ENCODE results near the gene ZMYM3.

The ZMYM3 gene

GRCh38 chrX:71225676-71226075 lies 28.3 kb downstream of the ZMYM3 start:
- ATAC-seq = no peak; the same call in 2 of the 3 replicates
- TF ChIP-seq ESRRG (CRISPR knock-in tag; IDR thresholded peaks at IDR 0.05) = no peak
- no peak for TF ChIP-seq TSHZ2 (CRISPR knock-in tag; IDR thresholded peaks at IDR 0.05)
- TF ChIP-seq OSR1 (CRISPR knock-in tag; IDR thresholded peaks at IDR 0.05) = no peak
- no peak for TF ChIP-seq SNAI2 (CRISPR knock-in tag; IDR thresholded peaks at IDR 0.05)
- no peak for TF ChIP-seq ZNF70 (CRISPR knock-in tag; IDR thresholded peaks at IDR 0.05)
- TF ChIP-seq BACH2 (CRISPR knock-in tag; IDR thresholded peaks at IDR 0.05; ENCODE audit: borderline replicate concordance) = no peak
- no peak for TF ChIP-seq ZNF8 (CRISPR knock-in tag; IDR thresholded peaks at IDR 0.05)
- TF ChIP-seq PATZ1 (CRISPR knock-in tag; IDR thresholded peaks at IDR 0.05; ENCODE audit: borderline replicate concordance) = no peak
- no peak for TF ChIP-seq ISL1 (CRISPR knock-in tag; IDR thresholded peaks at IDR 0.05)
- TF ChIP-seq POU6F1 (CRISPR knock-in tag; IDR thresholded peaks at IDR 0.05; ENCODE audit: borderline replicate concordance, low read depth) = no peak
- no peak for TF ChIP-seq CSDC2 (CRISPR knock-in tag; IDR thresholded peaks at IDR 0.05)
- no peak for TF ChIP-seq ZNF565 (CRISPR knock-in tag; conservative IDR thresholded peaks at IDR 0.05; ENCODE audit: low read depth)
- no peak for TF ChIP-seq ARNTL (CRISPR knock-in tag; IDR thresholded peaks at IDR 0.05; ENCODE audit: borderline replicate concordance, low read depth)
- TF ChIP-seq TOX (CRISPR knock-in tag; IDR thresholded peaks at IDR 0.05; ENCODE audit: borderline replicate concordance) = no peak
- no peak for TF ChIP-seq RARB (CRISPR knock-in tag; IDR thresholded peaks at IDR 0.05)
- TF ChIP-seq TCF4 (CRISPR knock-in tag; IDR thresholded peaks at IDR 0.05; ENCODE audit: borderline replicate concordance) = no peak
- no peak for TF ChIP-seq CREB5 (CRISPR knock-in tag; IDR thresholded peaks at IDR 0.05; ENCODE audit: low read depth)

GRCh38 chrX:71225009-71225408 lies 28.9 kb downstream of the ZMYM3 start:
- no peak for TF ChIP-seq POU6F1 (CRISPR knock-in tag; IDR thresholded peaks at IDR 0.05; ENCODE audit: borderline replicate concordance, low read depth)
- ATAC-seq = no peak

- TF ChIP-seq ZFP3 (CRISPR knock-in tag; IDR thresholded peaks at IDR 0.05) = no peak
- TF ChIP-seq CSRNP3 (CRISPR knock-in tag; IDR thresholded peaks at IDR 0.05) = no peak
- no peak for TF ChIP-seq TCF4 (CRISPR knock-in tag; IDR thresholded peaks at IDR 0.05; ENCODE audit: borderline replicate concordance)
- no peak for TF ChIP-seq TSHZ2 (CRISPR knock-in tag; IDR thresholded peaks at IDR 0.05)
- TF ChIP-seq ZNF8 (CRISPR knock-in tag; IDR thresholded peaks at IDR 0.05) = no peak
- TF ChIP-seq ZC3H10 (CRISPR knock-in tag; IDR thresholded peaks at IDR 0.05) = no peak
- no peak for TF ChIP-seq ESRRG (CRISPR knock-in tag; IDR thresholded peaks at IDR 0.05)
- no peak for ATAC-seq
Measured at GRCh38 chrX:71224098-71224708, 29.7 kb downstream of the ZMYM3 start.

Data from SK-N-SH treated with all-trans-retinoic acid at 6 μM for 48 hours (cell line).